Measurements from ENCODE around the gene SEZ6L2. TPM values are rescaled to one million over a fixed set of nuclear protein-coding genes. Genes with fewer than 3 reads are reported as not detected.

Gene SEZ6L2
- total and polyA plus RNA-seq, 2 of the 13 experiments (the other 11 are each of a cell fraction or from before 2014, with no cell fraction given): 14.9 to 16.9 TPM

- TF ChIP-seq SP4 (CRISPR knock-in tag; IDR thresholded peaks at IDR 0.05): peak; percentile 79
- TF ChIP-seq ZNF337 (CRISPR knock-in tag; IDR thresholded peaks at IDR 0.05; ENCODE audit: borderline replicate concordance, low read depth): 0 out of 2 replicates have a peak, but pooled peaks have one; percentile 15
- no peak for TF ChIP-seq GFI1 (CRISPR knock-in tag; IDR thresholded peaks at IDR 0.05; ENCODE audit: borderline replicate concordance)
- 0 out of 2 replicates have a peak, but pooled peaks have one; percentile 28 for TF ChIP-seq HOXD1 (CRISPR knock-in tag; IDR thresholded peaks at IDR 0.05)
- peak in 1 of 2 experiments; percentile 59; a peak in 2 of 4 replicates for TF ChIP-seq POLR2A (IDR thresholded peaks at IDR 0.05; ENCODE audit: insufficient read depth in 1 of 2, low read depth in 2 of 2, low read length in 2 of 2)
- TF ChIP-seq, protein P1, sequence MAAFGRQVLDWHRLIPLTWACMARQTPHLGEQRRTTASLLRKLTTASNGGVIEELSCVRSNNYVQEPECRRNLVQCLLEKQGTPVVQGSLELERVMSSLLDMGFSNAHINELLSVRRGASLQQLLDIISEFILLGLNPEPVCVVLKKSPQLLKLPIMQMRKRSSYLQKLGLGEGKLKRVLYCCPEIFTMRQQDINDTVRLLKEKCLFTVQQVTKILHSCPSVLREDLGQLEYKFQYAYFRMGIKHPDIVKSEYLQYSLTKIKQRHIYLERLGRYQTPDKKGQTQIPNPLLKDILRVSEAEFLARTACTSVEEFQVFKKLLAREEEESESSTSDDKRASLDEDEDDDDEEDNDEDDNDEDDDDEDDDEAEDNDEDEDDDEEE (CRISPR knock-in tag; IDR thresholded peaks at IDR 0.05): peak; percentile 97
- peak; percentile 94 for TF ChIP-seq SALL2 (CRISPR knock-in tag; IDR thresholded peaks at IDR 0.05)
- TF ChIP-seq ZNF138 (CRISPR knock-in tag; IDR thresholded peaks at IDR 0.05; ENCODE audit: low read depth): peak; percentile 62; the same call in 1 of the 2 replicates
- TF ChIP-seq TAF1 (CRISPR knock-in tag; IDR thresholded peaks at IDR 0.05): peak; percentile 70
- TF ChIP-seq, protein P2, sequence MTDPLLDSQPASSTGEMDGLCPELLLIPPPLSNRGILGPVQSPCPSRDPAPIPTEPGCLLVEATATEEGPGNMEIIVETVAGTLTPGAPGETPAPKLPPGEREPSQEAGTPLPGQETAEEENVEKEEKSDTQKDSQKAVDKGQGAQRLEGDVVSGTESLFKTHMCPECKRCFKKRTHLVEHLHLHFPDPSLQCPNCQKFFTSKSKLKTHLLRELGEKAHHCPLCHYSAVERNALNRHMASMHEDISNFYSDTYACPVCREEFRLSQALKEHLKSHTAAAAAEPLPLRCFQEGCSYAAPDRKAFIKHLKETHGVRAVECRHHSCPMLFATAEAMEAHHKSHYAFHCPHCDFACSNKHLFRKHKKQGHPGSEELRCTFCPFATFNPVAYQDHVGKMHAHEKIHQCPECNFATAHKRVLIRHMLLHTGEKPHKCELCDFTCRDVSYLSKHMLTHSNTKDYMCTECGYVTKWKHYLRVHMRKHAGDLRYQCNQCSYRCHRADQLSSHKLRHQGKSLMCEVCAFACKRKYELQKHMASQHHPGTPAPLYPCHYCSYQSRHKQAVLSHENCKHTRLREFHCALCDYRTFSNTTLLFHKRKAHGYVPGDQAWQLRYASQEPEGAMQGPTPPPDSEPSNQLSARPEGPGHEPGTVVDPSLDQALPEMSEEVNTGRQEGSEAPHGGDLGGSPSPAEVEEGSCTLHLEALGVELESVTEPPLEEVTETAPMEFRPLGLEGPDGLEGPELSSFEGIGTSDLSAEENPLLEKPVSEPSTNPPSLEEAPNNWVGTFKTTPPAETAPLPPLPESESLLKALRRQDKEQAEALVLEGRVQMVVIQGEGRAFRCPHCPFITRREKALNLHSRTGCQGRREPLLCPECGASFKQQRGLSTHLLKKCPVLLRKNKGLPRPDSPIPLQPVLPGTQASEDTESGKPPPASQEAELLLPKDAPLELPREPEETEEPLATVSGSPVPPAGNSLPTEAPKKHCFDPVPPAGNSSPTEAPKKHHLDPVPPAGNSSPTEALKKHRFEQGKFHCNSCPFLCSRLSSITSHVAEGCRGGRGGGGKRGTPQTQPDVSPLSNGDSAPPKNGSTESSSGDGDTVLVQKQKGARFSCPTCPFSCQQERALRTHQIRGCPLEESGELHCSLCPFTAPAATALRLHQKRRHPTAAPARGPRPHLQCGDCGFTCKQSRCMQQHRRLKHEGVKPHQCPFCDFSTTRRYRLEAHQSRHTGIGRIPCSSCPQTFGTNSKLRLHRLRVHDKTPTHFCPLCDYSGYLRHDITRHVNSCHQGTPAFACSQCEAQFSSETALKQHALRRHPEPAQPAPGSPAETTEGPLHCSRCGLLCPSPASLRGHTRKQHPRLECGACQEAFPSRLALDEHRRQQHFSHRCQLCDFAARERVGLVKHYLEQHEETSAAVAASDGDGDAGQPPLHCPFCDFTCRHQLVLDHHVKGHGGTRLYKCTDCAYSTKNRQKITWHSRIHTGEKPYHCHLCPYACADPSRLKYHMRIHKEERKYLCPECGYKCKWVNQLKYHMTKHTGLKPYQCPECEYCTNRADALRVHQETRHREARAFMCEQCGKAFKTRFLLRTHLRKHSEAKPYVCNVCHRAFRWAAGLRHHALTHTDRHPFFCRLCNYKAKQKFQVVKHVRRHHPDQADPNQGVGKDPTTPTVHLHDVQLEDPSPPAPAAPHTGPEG (CRISPR knock-in tag; IDR thresholded peaks at IDR 0.05): peak; percentile 89
- peak; percentile 98 for TF ChIP-seq IKZF4 (CRISPR knock-in tag; IDR thresholded peaks at IDR 0.05; ENCODE audit: borderline replicate concordance, low read depth, not compliant biosample characterization)
- TF ChIP-seq ZBTB2 (CRISPR knock-in tag; IDR thresholded peaks at IDR 0.05; ENCODE audit: low read depth): peak; percentile 93
- TF ChIP-seq HOXA3 (CRISPR knock-in tag; IDR thresholded peaks at IDR 0.05): peak; percentile 65; the same call in 1 of the 2 replicates
- no peak for TF ChIP-seq CENPX (CRISPR knock-in tag; IDR thresholded peaks at IDR 0.05)
- peak; percentile 68; the same call in 1 of the 2 replicates for TF ChIP-seq ELF1 (CRISPR knock-in tag; IDR thresholded peaks at IDR 0.05)
- peak; percentile 92 for TF ChIP-seq REL (CRISPR knock-in tag; conservative IDR thresholded peaks at IDR 0.05)
- peak; percentile 40 for TF ChIP-seq CAMTA2 (CRISPR knock-in tag; IDR thresholded peaks at IDR 0.05; ENCODE audit: borderline replicate concordance)
- TF ChIP-seq ZMYM2 (CRISPR knock-in tag; IDR thresholded peaks at IDR 0.05): no peak
- TF ChIP-seq TEAD2 (CRISPR knock-in tag; IDR thresholded peaks at IDR 0.05): 0 out of 2 replicates have a peak, but pooled peaks have one; percentile 6
- TF ChIP-seq HMG20B (CRISPR knock-in tag; conservative IDR thresholded peaks at IDR 0.05): no peak
- 0 out of 2 replicates have a peak, but pooled peaks have one; percentile 59 for TF ChIP-seq IRF1 (CRISPR knock-in tag; IDR thresholded peaks at IDR 0.05; ENCODE audit: low read depth)
Measured at GRCh38 chr16:29900102-29900887, 945 bp upstream of the SEZ6L2 start, which contains the start of gene ASPHD1 (continued).

All from HepG2 (cell line).